Adrenal gland (tissue), 12 donors: Measurements from ENCODE around the gene LRRC3B. TPM values are rescaled to one million over a fixed set of nuclear protein-coding genes. Genes with fewer than 3 reads are reported as not detected.

Source experiments
- DNase-seq, 7 donors: peaks; one replicate each; pipeline ENCODE4 v3.0.0-alpha.2; 2019 to 2020
- H3K27ac ChIP-seq, 5 donors: fragments of 200-600 bp; sonication (generic) in 4 of 5; 1 replicate in 3 of 5; 2 replicates in 2 of 5; pipeline versions ENCODE4 v1.5.1 to v1.8.0; 2016 to 2020; ENCODE audit warnings: mild to moderate bottlenecking in 1 of 5
- H3K27me3 ChIP-seq: fragments of 200-600 bp; 2 replicates; pipeline ENCODE4 v1.8.0; 2021
- H3K36me3 ChIP-seq, 2 donors: fragments of 200-600 bp; replicated peaks in 1 of 2; 1 replicate in 1 of 2; 2 replicates in 1 of 2; pipeline versions ENCODE4 v1.5.1 to v1.8.0; 2018 to 2022
- H3K4me1 ChIP-seq, 2 donors: fragments of 200-600 bp; replicated peaks in 1 of 2; 1 replicate in 1 of 2; 2 replicates in 1 of 2; pipeline versions ENCODE4 v1.5.1 to v1.8.0; 2018 to 2021
- H3K4me3 ChIP-seq, 4 donors: fragments of 200-600 bp; sonication (generic) in 3 of 4; one replicate each; pipeline ENCODE4 v1.5.1; 2016 to 2018
- H3K9me3 ChIP-seq, 3 donors: fragments of 200-600 bp; sonication (generic) in 1 of 3; replicated peaks in 1 of 3; 1 replicate in 2 of 3; 2 replicates in 1 of 3; pipeline versions ENCODE4 v1.5.1 to v1.8.0; 2016 to 2021
- POLR2A ChIP-seq, 2 donors: fragments of 450-650 bp; IDR thresholded peaks; one replicate each; pipeline ENCODE4 v1.6.1; 2017; ENCODE audit warnings: antibody characterized with exemption in 2 of 2, mild to moderate bottlenecking in 2 of 2, moderate library complexity in 1 of 2
- WGBS, 4 donors: extraction: QIAGEN DNeasy Blood & Tissue Kit in 2 of 4; methylation state at CpG; one replicate each; pipeline versions ENCODE4 v1.1.5 to v1.1.7; 2013 to 2017; 5-methylcytosine and 5-hydroxymethylcytosine counted together
- intact Hi-C, 2 donors: fragments of 100-400 bp; cut with DNase I; formaldehyde crosslinking; loops; one replicate each; pipeline versions ENCODE4 v1.14.1 to v1.15.0; 2022 to 2023
- polyA plus RNA-seq, 3 donors: library from polyadenylated mRNA; stranded (reverse); fragments of 200-250 nt in 2 of 3; fragments of 350-450 nt in 1 of 3; fragmentation: Illumina TruSeq in 1 of 3; extraction: RNeasy Lipid Tissue Mini Kit (QIAGEN cat#74804) in 1 of 3; gene quantifications; one replicate each; pipeline ENCODE4 v1.2.3, GENCODE V29; 2013 to 2014
- total RNA-seq, 9 donors: library from RNA; depleted of rRNA in 4 of 9; stranded (reverse); fragments of >200 nt in 4 of 9; fragments of 120-200 nt in 1 of 9; fragmentation: NEBNext Ultra II Directional in 1 of 9; extraction: Animal tissue kit (Norgen Biotek cat#: 25700) in 1 of 9; gene quantifications; one replicate each; pipeline versions ENCODE4 v1.1.0 to v1.2.4, GENCODE V29; 2013 to 2023
- TF ChIP-seq, protein P1 (sequence below), 6 experiments: fragments of 450-650 bp in 4 of 6; fragments of 200-600 bp in 2 of 6; sonication (generic) in 1 of 6; IDR thresholded peaks; 1 replicate in 5 of 6; 2 replicates in 1 of 6; pipeline versions ENCODE4 v1.5.1 to v1.8.0; 2016 to 2021; ENCODE audit warnings: antibody characterized with exemption in 6 of 6, mild to moderate bottlenecking in 2 of 6, moderate library complexity in 1 of 6
- donor health status: healthy with polysubstance abuse.
- donor health status: Bipolar disorder and iron deficiency.
- donor health status: DM: yes; HTN: yes; CAD: no.
- donor health status: DM: no; HTN: no; CAD: no.
- donor health status: DM: no; HTN: no; CAD: no.
- donor health status: DM: yes; HTN: yes; CAD: no.

Gene LRRC3B
- total and polyA plus RNA-seq, 12 donors, result 0.07 to 0.28 (median 0.13) TPM; not detected in 9

DNA sequence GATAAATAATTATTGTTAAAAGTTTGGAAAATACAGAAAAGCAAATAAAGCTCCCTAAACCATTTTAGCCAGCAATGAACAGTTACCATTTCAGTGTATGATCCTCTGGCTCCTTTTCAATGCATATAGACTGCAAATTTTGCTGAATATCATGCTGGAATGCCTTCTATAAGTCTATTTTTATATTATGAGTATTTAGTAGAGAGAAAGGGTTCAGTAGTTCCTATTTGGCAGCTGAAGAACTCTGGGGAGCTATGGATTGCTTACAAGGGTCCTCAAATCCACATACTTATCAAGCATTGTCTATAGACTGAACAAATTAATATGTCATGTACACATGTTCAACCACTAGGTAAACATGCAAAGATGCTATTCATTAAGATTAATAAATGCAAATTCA, 46.1 kb downstream of the LRRC3B start:
- Histone ChIP-seq H3K36me3 (no peaks in the 10 kb centered on the region), H3K9me3 (no peaks in the 10 kb centered on the region), H3K27me3 (no peaks in the 10 kb centered on the region), H3K4me1 (no peaks in the 10 kb centered on the region), H3K4me3 (no peak overlapping the region), H3K27ac (no peak overlapping the region)
- intact Hi-C loops, result no loop called here
- no peak for DNase-seq
- TF ChIP-seq, protein P1, sequence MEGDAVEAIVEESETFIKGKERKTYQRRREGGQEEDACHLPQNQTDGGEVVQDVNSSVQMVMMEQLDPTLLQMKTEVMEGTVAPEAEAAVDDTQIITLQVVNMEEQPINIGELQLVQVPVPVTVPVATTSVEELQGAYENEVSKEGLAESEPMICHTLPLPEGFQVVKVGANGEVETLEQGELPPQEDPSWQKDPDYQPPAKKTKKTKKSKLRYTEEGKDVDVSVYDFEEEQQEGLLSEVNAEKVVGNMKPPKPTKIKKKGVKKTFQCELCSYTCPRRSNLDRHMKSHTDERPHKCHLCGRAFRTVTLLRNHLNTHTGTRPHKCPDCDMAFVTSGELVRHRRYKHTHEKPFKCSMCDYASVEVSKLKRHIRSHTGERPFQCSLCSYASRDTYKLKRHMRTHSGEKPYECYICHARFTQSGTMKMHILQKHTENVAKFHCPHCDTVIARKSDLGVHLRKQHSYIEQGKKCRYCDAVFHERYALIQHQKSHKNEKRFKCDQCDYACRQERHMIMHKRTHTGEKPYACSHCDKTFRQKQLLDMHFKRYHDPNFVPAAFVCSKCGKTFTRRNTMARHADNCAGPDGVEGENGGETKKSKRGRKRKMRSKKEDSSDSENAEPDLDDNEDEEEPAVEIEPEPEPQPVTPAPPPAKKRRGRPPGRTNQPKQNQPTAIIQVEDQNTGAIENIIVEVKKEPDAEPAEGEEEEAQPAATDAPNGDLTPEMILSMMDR (IDR thresholded peaks at IDR 0.05), result no peak
- TF ChIP-seq POLR2A (IDR thresholded peaks at IDR 0.05), result no peak

DNA sequence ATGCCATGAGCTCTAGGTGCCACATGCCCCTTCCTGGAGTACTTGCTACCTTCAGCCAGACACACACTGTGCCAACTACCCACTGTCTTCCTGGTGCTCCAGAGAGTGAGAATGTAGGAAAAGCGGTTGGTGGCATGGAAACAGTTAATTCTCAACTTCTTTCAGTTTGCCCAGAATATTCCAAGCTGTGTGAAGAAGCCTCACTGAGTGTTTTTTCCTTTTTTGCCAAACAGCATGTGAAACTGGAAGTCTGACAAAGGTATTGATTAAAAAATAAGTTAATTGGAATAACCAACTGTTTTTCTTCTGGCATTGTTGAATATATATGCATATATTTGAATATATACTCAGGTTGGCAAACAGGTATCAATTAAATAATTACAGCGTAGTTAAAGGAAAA, 52.8 kb downstream of the LRRC3B start:
- intact Hi-C loops, result no loop called here
- no peaks in the 10 kb centered on the region for H3K4me1 ChIP-seq
- H3K36me3 ChIP-seq, result no peaks in the 10 kb centered on the region
- no peak for DNase-seq
- H3K27me3 ChIP-seq, result no peaks in the 10 kb centered on the region
- WGBS, 4 donors, result 84 to 94% (median 90%) methylated on average over 2 of the region's 2 CpGs
- H3K9me3 ChIP-seq, result no peaks in the 10 kb centered on the region
- H3K4me3 ChIP-seq, result no peak overlapping the region
- no peak for TF ChIP-seq POLR2A (IDR thresholded peaks at IDR 0.05)
- TF ChIP-seq, protein P1 (IDR thresholded peaks at IDR 0.05), result no peak
- no peak overlapping the region for H3K27ac ChIP-seq

DNA sequence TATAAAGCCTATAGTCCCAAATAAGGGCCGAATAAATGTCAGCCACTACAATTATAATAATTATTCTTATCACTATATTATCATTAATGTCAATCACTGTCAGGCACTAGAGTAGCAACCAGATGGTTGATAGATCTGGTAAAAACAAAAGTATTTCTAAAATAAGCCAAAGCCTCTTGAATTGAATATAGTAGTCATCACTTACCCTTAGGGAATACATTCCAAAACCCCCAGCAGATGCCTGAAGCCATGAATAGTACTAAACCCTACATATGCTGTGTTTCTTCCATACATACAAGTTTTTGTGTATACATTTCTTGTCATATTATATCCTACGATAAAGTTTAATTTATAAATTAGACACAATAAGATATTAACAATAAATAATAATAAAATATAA, 59.1 kb downstream of the LRRC3B start:
- Histone ChIP-seq H3K9me3 (no peaks in the 10 kb centered on the region), H3K27ac (no peak overlapping the region), H3K36me3 (no peaks in the 10 kb centered on the region), H3K4me1 (no peaks in the 10 kb centered on the region), H3K4me3 (no peak overlapping the region), H3K27me3 (no peaks in the 10 kb centered on the region)
- TF ChIP-seq, protein P1 (IDR thresholded peaks at IDR 0.05), result no peak
- TF ChIP-seq POLR2A (IDR thresholded peaks at IDR 0.05), result no peak
- 75 to 83% (median 78%) methylated on average over 2 of the region's 2 CpGs for WGBS, 4 donors
- no peak for DNase-seq
- intact Hi-C loops, result no loop called here

DNA sequence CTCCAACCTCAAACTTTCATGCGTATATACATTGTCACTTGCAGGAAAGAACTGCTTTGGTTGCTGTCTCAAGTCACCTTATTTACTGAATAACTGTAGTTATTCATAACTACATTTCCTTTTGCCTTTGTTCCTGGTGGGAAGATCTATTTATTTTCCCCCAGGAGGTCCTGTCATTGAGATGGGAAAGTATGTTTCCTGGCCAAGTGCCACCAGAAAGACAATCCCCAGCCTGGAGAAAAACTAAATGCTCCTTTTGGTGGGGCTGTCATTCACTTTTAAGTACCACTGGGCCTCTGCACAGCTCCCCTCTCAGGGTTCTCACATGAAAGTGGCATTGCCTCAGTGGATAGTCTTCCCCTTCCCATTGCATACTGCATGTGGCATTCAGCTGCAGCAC, 59.8 kb downstream of the LRRC3B start:
- Histone ChIP-seq H3K27ac (no peak overlapping the region), H3K9me3 (no peaks in the 10 kb centered on the region), H3K4me1 (no peaks in the 10 kb centered on the region), H3K4me3 (no peak overlapping the region), H3K36me3 (no peaks in the 10 kb centered on the region), H3K27me3 (no peaks in the 10 kb centered on the region)
- WGBS, 4 donors, result 78 to 92% (median 83%) methylated on average over 1 of the region's 1 CpG
- TF ChIP-seq POLR2A (IDR thresholded peaks at IDR 0.05), result no peak
- TF ChIP-seq, protein P1 (IDR thresholded peaks at IDR 0.05), result no peak
- DNase-seq, result no peak
- intact Hi-C loops, result no loop called here
